Activated T-cell treated with anti-CD3 and anti-CD28 coated beads, Interleukin-2, amount 50 U/mL, for 48 hours (primary cell): ENCODE measurements around the gene ETV3L.
"Not testable (repeated sequence)": the region's sequence is repeated elsewhere in the genome, so short reads cannot be mapped to it uniquely, and the experiment has no call there.

Experiments
- DNase-seq, 2 experiments: peaks; one replicate each; pipeline ENCODE4 v3.0.0-alpha.2; 2020

ETV3L gene

DNA sequence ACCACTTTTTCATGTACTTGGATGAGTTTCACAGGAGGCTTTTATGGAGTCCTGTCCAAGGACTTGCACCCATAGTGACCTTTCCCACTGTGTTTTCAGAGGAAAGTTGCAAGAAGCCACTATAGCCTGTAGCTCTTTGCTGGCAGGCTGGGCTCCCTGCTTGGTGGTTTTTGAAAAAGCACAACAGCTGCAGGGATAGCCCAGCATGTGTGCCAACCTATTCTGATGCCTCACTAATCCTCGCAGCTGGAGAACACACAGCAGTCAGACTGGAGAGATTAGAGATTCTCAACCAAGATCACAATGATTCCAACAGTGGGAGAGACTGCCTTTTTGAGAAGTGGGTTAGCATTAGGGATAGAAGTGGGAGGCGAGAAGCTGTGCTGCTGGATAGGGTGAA lies 30.0 kb downstream of the ETV3L start:
- DNase-seq = no peak

DNA sequence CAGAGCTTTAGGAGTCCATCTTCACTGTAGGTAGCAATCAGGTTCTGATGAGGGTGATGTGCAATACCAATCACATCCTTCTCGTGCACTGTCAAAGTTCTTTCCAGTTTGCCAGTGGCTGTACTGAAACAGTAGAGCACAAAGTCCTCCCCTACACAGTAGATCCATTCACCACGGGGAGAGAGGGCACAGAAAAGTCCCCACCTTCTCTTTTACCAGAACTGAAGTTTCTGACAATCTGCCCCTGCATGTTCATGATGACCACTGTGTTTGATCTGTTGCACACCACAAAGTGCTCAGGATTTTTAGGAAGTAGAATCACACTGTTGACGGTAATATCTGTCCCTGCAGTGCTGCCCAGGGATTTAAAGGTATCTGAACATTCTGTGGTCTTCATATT lies 40.4 kb downstream of the ETV3L start:
- DNase-seq = not testable (repeated sequence)

DNA sequence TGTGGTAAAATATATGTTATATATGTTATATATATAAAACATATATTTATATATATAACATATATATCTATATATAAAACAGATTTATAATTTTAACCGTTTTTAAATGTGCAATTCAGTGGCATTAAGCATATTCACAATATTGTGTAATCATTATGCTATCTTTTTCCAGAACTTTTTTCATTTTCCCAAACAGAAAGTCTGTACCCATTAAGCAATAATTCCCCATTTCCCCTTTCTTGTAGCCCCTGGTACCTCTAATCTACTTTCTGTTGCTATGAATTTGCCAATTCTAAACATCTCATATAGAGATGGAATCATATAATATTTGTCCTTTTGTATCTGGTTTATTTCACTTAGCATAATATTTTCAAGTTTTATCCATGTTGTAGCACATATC lies 43.3 kb downstream of the ETV3L start:
- DNase-seq = no peak

DNA sequence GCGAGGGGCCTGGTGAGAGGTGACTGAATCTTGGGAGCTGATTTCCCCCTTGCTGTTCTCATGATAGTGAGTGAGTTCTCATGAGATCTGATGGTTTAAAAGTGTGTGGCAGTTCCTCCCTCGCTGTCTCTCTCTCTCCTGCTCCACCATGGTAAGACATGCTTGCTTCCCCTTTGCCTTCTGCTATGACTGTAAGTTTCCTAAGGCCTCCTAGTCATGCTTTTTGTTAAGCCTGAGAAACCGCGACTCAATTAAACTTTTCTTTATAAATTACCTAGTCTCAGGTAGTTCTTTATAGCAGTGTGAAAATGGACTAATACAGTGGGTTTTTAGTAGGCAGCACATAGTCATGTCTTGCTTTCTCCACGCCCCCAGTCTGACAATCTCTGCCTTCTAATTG lies 43.9 kb downstream of the ETV3L start:
- not testable (repeated sequence) for DNase-seq

DNA sequence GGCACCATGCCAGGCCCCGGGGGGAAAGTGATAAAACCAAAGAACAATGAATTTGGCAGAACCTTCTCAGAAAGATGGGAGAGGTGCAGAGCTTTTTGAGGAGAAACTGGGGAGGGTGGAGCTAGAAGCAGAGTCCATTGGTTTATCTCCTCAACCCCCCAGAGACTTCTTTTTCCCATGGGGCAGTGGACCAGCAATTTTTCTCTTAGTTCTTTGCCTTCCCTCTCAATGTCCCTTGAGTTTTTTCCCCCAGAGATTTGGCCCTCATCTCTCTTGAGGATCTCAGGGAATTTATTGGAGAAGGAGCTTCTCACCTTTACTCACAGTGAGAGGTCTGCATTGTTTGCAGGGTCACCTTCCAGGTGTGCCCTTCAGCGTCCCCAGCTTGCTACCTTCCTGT lies 48.8 kb downstream of the ETV3L start:
- no peak for DNase-seq

DNA sequence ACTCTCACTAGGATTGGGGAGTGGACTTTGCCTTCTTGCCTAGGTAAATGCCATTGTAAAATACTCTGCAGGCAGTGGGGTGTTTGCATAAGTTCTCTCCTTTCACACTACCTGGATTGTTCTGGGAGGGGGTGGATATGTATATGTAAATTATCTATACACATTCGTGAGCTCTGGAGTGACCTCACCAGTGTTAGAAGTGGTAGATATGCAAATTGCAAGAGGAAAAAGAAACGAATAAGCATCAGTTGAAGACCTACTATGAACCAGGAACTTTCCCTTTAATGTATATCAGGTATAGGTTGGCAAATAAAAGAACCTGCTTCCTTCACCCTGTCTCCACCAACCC lies 52.6 kb downstream of the ETV3L start:
- DNase-seq = no peak

DNA sequence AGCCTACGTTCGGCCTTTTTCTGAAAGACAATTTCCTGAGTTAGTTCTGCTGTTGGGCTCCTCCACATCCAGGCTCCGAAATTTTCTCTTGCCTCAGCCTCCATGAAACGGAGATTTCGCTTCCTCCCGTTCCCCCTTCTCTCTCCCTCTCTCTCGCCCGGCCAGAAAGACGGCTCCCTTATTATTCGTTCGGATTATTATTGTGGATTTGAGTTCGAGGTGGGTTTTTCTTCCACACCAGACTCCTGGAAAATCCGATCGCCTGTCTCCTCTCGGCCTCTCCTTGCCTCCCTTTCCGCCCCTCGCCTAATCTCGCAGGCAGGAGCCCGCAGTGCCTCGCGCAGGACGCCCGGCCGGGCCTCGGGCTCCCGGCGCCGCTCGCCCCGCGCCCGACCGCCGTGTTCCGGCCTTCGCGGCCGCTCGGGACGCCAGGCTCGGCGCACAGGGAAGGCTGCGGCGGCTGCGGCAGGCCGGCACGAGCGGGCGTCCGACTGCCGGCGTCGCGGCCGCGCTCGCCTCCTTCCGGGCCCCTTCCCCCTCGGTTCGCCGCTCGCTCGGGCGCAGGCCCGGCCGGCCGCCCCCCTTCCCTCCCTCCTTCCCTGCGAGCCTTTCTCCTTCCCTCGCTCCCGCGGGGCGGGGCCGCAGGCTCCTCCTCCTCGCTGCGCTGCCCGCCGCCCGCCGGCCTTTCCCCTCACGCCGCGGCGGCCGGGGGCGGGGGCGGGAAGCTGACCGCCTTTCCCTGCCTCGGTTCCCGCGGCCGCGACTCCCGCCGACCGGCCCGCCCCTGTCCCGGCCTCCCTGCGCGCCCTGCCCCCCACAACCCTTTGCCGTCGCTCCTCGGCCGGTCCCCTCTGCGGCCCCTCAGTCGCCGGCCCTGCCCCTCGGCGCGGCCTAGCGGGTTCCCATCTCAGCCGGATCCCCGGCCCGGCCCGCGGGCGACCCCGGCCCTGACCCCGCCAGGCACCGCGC lies 54.1 kb downstream of the ETV3L start, which contains the start of gene ARHGEF11:
Gene ARHGEF11 (minus strand): TSS at position 493 of the 969 bp plus-strand sequence. CDS start 1,412 bp downstream, outside the sequence.
- DNase-seq = peak; percentile 33 to 54

DNA sequence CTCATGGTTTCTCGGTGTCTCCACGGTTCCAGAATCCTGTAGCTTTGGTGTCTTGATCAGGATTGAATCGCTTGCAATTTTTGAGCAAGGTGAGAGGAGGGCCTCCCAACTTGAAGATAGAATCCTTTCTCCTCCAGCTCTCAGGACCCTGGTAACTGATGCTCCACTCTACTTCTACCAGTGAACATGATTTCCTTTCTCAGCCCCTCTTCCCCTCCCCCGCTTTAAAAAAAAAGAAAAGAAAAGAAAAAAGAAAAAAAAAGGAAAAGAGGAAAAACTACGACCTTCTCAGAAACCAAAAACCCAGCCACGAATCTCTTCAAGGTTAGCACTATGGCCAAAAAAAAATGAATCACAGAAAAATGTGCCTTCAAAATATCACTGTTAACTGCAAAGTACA lies 55.3 kb downstream of the ETV3L start:
- no peak for DNase-seq

DNA sequence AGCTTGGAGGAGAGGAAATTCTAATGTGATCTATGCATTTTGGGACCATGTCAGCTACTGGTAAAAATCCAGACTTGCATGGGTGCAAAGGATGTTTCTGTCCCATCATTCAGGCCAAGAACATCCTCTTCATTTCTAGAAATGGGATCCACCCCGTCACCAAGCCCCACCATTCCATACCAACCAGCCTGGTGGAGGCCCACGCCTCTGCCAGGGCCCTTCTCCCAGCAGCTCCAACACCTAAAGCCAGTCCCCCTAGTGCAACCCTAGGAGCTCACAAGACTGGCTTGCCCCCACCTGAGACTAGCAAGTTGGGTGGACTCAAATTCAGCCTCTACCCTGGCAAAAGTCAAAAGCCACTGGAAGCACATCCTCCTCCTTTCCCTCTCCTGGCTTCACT lies 55.9 kb downstream of the ETV3L start:
- DNase-seq = no peak

DNA sequence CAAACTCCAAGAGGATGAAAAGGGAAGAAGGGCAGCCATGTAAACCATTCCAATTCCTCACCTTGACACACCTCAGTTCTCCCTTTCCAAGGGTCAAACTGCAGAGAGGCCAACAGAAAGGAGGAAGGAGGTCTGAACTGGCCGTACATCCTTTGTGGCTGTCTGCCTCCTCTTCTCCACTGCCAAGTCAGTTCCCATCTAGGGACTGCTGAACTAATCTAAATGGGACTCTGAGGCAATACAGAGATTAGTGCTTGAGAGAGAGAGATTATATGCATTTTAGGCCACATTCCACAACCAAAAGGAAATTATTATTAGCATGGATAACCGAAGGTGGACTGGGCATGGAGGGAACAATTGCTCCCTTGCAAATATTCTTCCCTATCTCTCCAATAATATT lies 56.8 kb downstream of the ETV3L start:
- DNase-seq = no peak
